Stimulated activated naive B cell treated with anti-CD40 and anti-IgM and Interleukin-4, amounts not matched to agents 10 μg/mL and 1 μg/mL and 100 μg/mL, for 72 hours (primary cell): Measurements from ENCODE around the gene SMIM14.
"Not testable (repeated sequence)": the region's sequence is repeated elsewhere in the genome, so short reads cannot be mapped to it uniquely, and the experiment has no call there.

Experiments
- ATAC-seq, 2 donors: fragments of 150-1000 bp; cut with Tn5 transposase; replicated peaks; 2 replicates each; pipeline ENCODE4 v1.10.0; 2021; ENCODE audit warnings: moderate library complexity in 1 of 2
- DNase-seq: peaks from one replicate; pipeline ENCODE4 v3.0.0; 2021
- H3K27ac Mint-ChIP-seq: one replicate; pipeline ENCODE4 v1.8.0; 2022; ENCODE audit warnings: mild to moderate bottlenecking, mixed read lengths
- H3K27me3 Mint-ChIP-seq, 2 donors: one replicate each; pipeline ENCODE4 v1.8.0; 2022; ENCODE audit warnings: mixed read lengths in 2 of 2
- H3K36me3 Mint-ChIP-seq, 2 donors: one replicate each; pipeline ENCODE4 v1.8.0; 2022; ENCODE audit warnings: mixed read lengths in 2 of 2, mild to moderate bottlenecking in 1 of 2
- H3K4me1 Mint-ChIP-seq, 2 donors: one replicate each; pipeline ENCODE4 v1.8.0; 2022; ENCODE audit warnings: mixed read lengths in 2 of 2, mild to moderate bottlenecking in 1 of 2
- H3K4me3 Mint-ChIP-seq, 2 donors: one replicate each; pipeline ENCODE4 v1.8.0; 2022; ENCODE audit warnings: mild to moderate bottlenecking in 2 of 2, mixed read lengths in 2 of 2, moderate library complexity in 1 of 2
- H3K9me3 Mint-ChIP-seq, 2 donors: one replicate each; pipeline ENCODE4 v1.8.0; 2022; ENCODE audit warnings: mixed read lengths in 2 of 2, mild to moderate bottlenecking in 1 of 2

The SMIM14 gene

DNA sequence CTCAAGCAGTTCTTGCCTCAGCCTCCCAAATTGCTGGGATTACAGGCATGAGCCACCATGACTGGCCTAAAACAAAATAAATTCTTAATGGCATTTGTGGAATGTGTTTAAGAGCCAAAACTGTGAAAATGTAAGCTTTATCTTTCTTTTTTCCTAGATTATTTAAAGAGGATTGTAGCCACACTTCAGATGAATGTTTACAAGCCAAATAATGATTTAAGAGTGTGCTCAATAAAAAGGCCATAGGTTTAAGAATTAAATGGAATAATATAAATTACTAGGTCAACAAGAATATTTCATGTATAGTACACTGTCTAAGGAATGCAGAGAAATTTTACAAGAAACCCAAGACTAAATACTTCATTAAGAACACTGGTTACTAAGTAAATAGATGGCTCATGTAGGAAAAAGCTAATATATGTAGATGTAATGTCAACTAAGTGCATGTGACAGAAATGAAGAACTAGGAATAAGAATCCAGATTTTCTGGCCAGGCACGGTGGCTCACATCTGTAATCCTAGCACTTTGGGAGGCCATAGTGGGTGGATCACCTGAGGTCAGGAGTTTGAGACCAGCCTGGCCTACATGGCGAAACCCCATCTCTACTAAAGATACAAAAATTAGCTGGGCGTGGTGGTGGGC lies 90.1 kb downstream of the SMIM14 start:
- DNase-seq (no peak), ATAC-seq (no peak)
- Mint-ChIP-seq H3K27me3 (no peaks in the 10 kb centered on the region), H3K4me1 (peaks cover 0 to 2% of the 10 kb centered on the region in 2 donors), H3K27ac (no peak overlapping the region), H3K9me3 (no peaks in the 10 kb centered on the region), H3K4me3 (no peak overlapping the region), H3K36me3 (peaks cover 0 to 1% of the 10 kb centered on the region in 2 donors)

DNA sequence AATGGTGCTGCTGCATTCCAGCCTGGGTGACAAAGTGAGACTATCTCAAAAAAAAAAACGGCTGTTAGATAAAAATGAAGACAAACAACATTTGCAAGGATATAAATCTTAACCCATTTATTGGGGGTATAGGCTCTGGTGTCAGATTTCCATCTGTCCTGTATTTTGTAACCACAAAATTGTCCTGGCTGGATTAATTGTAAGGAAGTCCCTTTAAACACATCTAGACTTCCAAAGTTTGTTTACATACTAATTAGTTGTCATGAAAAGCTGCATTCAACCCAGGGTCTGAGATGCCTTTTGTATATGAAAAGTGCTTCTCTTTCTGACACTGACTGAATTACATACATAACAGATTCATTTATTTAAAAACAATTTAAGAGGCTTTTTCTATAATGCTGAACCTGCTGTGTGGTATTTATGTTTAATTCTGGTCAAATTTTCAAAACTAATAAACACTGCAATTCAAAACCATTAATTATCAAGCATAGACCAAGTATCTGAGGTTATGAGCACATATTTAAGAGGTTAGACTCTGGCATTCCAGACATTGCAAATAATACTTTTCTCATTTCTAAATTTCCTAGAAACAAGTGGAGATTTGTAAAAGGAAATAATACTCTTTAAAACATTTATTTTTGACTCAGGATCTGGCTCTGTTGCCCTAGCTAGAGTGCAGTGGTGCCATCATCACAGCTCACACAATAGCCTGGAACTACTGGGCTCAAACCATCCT lies 93.9 kb downstream of the SMIM14 start:
- no peak for DNase-seq
- Mint-ChIP-seq H3K27me3 (no peaks in the 10 kb centered on the region), H3K4me1 (peaks cover 0 to 2% of the 10 kb centered on the region in 2 donors), H3K36me3 (peaks cover 0 to 1% of the 10 kb centered on the region in 2 donors), H3K9me3 (no peaks in the 10 kb centered on the region), H3K4me3 (no peak overlapping the region), H3K27ac (no peak overlapping the region)
- no peak for ATAC-seq

DNA sequence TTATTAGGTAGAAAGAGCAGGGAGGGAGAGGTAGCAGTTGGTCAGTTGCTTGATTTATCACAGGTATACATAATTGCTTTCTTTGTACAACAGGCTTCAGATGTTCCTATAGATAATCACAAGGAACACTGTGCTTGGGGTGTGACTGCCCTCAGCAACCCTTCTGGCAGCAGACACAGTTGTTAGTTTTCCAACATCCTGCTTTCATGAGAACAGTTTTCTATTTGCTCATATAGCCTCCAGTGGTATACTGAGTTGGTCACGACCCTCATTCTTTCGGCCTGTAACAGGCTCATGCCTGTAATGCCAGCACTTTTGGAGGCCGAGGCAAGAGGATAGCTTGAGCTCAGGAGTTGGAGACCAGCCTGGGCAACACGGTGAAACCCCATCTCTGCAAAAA lies 94.6 kb downstream of the SMIM14 start:
- H3K4me3 Mint-ChIP-seq, DNase-seq, H3K36me3 Mint-ChIP-seq, ATAC-seq, H3K27ac Mint-ChIP-seq, H3K4me1 Mint-ChIP-seq, H3K27me3 Mint-ChIP-seq, H3K9me3 Mint-ChIP-seq: not testable (repeated sequence)

DNA sequence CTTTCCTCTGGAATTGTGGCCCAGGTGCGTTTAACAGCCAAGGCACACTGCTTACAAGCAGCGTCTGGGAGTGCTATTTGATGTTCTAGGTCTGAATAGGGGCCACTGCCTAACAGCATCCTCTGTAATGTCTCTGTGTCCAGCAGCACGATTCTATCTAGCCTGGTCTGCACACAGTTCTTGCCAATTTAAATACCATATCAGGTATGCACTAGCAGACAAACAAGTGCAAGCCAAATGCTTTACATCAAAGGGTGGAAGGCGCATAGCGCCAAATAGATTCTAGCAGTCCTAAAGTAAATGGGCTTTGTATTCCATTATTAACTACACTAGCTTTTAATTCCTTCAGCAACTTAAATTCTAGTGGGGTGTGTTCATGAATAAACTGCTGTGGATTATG lies 95.6 kb downstream of the SMIM14 start:
- H3K36me3 Mint-ChIP-seq, result peaks cover 1 to 4% of the 10 kb centered on the region in 2 donors
- peaks cover 0 to 2% of the 10 kb centered on the region in 2 donors for H3K4me1 Mint-ChIP-seq
- ATAC-seq (no peak), DNase-seq (no peak)
- H3K27ac Mint-ChIP-seq, result no peak overlapping the region
- H3K27me3 Mint-ChIP-seq, result no peaks in the 10 kb centered on the region
- no peak overlapping the region for H3K4me3 Mint-ChIP-seq
- H3K9me3 Mint-ChIP-seq, result no peaks in the 10 kb centered on the region

DNA sequence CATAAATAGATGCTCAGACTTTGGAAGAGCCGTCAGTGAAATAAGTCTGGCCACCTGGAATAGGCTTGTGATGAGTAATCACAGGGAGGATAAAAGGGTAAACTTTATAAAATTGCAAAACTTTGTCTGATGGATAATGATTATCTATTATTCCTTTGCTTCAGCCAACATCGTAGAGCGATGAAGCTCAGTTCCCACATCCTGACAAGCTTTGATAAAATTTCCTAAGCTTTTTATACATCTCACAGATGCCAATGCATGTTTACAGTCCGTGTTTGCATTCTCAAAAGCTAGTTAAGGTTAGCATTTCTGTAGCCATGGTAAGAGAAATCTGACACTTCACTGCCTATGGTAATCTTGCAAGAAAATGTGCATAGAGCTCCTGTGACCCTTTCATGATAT lies 96.1 kb downstream of the SMIM14 start:
- peaks cover 0 to 2% of the 10 kb centered on the region in 2 donors for H3K4me1 Mint-ChIP-seq
- H3K36me3 Mint-ChIP-seq, result peaks cover 1 to 4% of the 10 kb centered on the region in 2 donors
- H3K27ac Mint-ChIP-seq, result no peak overlapping the region
- no peaks in the 10 kb centered on the region for H3K9me3 Mint-ChIP-seq
- H3K27me3 Mint-ChIP-seq, result no peaks in the 10 kb centered on the region
- ATAC-seq (no peak), DNase-seq (no peak)
- H3K4me3 Mint-ChIP-seq, result no peak overlapping the region

DNA sequence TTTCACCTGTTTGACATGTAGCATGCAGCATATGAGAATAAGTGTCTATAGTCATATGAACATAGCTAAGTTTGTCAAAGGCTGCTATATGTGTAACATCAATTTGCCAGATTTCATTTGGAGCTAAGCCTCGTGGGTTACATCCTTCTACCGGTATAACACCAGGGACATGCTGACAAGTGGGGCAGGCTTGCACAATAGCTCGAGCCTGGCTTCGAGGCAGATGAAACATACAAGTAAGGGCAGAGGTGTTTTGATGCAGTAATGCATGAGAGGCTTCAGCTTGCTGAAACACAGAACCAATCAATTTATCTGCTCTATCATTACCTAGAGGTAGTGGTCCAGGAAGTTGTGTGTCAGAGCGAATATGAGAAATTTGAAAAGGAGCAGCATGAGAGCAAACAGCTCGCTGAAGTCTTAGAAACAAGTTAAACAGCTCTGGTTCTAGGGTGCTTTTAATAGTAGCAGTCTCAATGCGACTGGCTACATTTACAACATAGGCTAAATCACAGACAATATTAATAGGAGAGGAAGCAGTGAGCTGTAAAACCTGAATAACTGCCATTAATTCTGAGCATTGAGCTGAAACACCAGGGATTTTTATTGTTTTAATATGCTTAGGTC lies 96.6 kb downstream of the SMIM14 start:
- no peaks in the 10 kb centered on the region for H3K9me3 Mint-ChIP-seq
- no peaks in the 10 kb centered on the region for H3K4me1 Mint-ChIP-seq
- ATAC-seq (no peak), DNase-seq (no peak)
- H3K36me3 Mint-ChIP-seq, result peaks cover 1 to 4% of the 10 kb centered on the region in 2 donors
- no peaks in the 10 kb centered on the region for H3K27me3 Mint-ChIP-seq
- peak overlapping the region; percentile 25 for H3K27ac Mint-ChIP-seq
- no peak overlapping the region for H3K4me3 Mint-ChIP-seq

DNA sequence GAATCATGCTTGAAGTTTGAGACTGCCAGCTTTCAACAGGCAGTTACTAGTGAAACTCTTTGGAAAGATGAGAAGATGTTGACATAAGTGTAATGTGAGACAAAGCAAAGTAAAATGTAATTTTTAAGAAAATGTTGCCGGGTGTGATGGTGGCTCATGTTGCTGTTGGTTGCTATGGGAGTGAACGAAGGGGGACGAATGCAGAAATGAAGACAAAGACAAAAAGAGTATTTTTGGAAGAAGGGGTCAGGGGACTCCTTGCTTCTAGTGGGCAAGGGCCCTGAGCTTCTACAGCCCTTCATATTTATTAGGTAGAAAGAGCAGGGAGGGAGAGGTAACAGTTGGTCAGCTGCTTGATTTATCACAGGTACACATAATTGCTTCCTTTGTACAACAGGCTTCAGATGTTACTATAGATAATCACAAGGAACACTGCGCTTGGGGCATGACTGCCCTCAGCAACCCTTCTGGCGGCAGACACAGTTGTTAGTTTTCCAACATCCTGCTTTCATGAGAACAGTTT lies 99.5 kb downstream of the SMIM14 start:
- Mint-ChIP-seq H3K9me3 (peaks cover 0 to 4% of the 10 kb centered on the region in 2 donors), H3K4me3 (no peak overlapping the region), H3K27ac (no peak overlapping the region), H3K4me1 (peaks cover 0 to 1% of the 10 kb centered on the region in 2 donors), H3K36me3 (peaks cover 13 to 27% of the 10 kb centered on the region in 2 donors), H3K27me3 (no peaks in the 10 kb centered on the region)
- ATAC-seq, result no peak
- no peak for DNase-seq

DNA sequence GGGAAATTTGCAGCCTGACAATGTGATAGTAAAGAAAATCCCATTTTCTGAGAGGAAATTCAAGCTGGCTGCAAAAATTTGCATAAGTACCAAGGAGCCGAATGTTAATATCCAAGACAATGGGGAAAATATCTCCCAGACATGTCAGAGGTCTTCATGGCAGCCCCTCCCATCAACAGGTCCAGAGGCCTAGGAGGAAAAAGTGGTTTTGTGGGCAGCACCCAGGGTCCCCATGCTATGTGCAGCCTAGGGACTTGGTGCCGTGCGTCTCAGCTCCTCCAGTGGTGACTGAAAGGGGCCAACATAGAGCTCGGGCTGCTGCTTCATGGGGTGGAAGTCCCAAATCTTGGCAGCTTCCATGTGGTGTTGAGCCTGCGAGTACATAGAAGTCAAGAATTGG lies 105.1 kb downstream of the SMIM14 start:
- Mint-ChIP-seq H3K36me3 (peaks cover 49 to 62% of the 10 kb centered on the region in 2 donors), H3K4me1 (peaks cover 2 to 3% of the 10 kb centered on the region in 2 donors), H3K27ac (no peak overlapping the region), H3K9me3 (peaks cover 19 to 21% of the 10 kb centered on the region in 2 donors), H3K27me3 (no peaks in the 10 kb centered on the region), H3K4me3 (no peak overlapping the region)
- DNase-seq (no peak), ATAC-seq (no peak)

DNA sequence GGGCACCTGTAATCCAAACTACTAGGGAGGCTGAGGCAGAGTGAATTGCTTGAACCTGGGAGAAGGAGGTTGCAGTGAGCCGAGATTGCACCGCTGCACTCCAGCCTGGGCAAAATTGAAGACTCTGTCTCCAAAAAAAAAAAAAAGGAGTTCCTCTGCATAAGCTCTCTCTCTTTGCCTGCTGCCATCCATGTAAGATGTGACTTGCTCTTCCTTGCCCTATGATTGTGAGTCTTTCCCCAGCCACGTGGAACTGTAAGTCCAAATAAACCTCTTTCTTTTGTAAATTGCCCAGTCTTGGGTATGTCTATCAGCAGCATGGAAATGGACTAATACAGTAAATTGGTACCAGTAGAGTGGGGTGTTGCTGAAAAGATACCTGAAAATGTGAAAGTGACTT lies 106.4 kb downstream of the SMIM14 start:
- Mint-ChIP-seq H3K36me3 (peaks cover 49 to 62% of the 10 kb centered on the region in 2 donors), H3K9me3 (peaks cover 19 to 21% of the 10 kb centered on the region in 2 donors)
- not testable (repeated sequence) for DNase-seq, H3K4me1 Mint-ChIP-seq, H3K27ac Mint-ChIP-seq, H3K27me3 Mint-ChIP-seq, ATAC-seq, H3K4me3 Mint-ChIP-seq

DNA sequence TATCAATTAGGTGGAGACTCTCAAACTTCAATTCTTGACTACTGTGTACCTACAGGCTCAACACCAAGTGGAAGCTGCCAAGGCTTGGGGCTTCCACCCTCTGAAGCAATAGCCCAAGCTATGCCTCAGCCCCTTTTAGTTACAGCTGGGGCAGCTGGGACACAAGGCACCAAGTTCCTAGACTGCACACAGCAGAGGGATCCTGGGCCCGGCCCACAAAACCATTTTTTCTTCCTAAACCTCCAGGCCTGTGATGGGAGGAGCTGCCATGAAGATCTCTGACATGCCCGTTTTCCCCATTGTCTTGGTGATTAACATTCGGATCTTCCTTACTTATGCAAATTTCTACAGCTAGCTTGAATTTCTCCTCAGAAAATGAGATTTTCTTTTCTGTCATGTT lies 108.0 kb downstream of the SMIM14 start:
- peaks cover 48 to 51% of the 10 kb centered on the region in 2 donors for H3K36me3 Mint-ChIP-seq
- DNase-seq (no peak), ATAC-seq (no peak)
- peaks cover 5 to 19% of the 10 kb centered on the region in 2 donors for H3K4me1 Mint-ChIP-seq
- H3K4me3 Mint-ChIP-seq, result no peak overlapping the region
- no peaks in the 10 kb centered on the region for H3K27me3 Mint-ChIP-seq
- no peak overlapping the region for H3K27ac Mint-ChIP-seq
- peaks cover 19 to 21% of the 10 kb centered on the region in 2 donors for H3K9me3 Mint-ChIP-seq

DNA sequence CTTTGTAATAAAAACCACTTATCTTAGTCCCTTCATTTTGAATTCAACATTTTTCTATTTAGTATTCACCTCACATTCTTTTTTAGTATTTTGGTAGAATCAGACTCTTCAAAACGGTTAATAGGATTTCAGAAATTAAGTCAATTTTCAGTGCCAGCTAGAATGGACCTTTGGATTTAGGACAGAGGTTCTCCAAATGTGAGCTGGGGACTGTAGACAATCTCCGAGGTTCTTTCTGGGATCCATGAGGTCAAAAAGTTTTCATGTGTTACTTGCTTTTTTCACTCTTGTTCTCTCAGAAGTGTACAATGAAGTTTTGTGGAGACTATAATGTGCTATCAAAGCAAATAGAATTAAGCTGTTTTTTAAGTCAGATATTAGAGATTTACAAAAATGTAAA lies 109.1 kb downstream of the SMIM14 start:
- peaks cover 41 to 47% of the 10 kb centered on the region in 2 donors for H3K36me3 Mint-ChIP-seq
- H3K4me1 Mint-ChIP-seq, result peaks cover 6 to 23% of the 10 kb centered on the region in 2 donors
- H3K27me3 Mint-ChIP-seq, result no peaks in the 10 kb centered on the region
- no peak overlapping the region for H3K27ac Mint-ChIP-seq
- H3K9me3 Mint-ChIP-seq, result peaks cover 19 to 20% of the 10 kb centered on the region in 2 donors
- H3K4me3 Mint-ChIP-seq, result no peak overlapping the region
- no peak for DNase-seq
- no peak for ATAC-seq

DNA sequence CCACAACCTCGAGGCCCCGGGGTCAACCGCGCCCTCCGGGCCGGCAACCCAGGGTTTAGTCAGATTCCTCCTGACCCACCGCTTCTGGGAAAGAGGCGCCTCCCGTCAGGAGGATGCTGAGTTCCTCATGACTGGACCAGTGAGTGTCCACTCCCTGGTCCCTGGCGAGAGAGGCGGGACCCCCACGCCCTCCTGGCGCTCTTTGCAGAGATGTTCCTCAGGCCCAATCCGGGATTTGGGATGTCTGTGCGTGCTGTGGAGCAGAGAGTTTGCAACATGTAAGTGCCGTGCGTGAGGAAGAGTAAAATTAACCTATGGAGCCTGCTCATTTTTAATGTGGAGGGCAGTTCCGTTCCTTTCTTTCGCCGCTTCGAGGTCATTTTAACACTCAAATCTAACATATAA lies 110.6 kb downstream of the SMIM14 start:
- Mint-ChIP-seq H3K27ac (peak overlapping the region; percentile 97), H3K27me3 (no peaks in the 10 kb centered on the region), H3K4me1 (peaks cover 4 to 23% of the 10 kb centered on the region in 2 donors), H3K36me3 (peaks cover 30 to 36% of the 10 kb centered on the region in 2 donors), H3K4me3 (peak overlapping the region; percentile 100), H3K9me3 (peaks cover 17 to 19% of the 10 kb centered on the region in 2 donors)
- ATAC-seq (no peak), DNase-seq (no peak)

DNA sequence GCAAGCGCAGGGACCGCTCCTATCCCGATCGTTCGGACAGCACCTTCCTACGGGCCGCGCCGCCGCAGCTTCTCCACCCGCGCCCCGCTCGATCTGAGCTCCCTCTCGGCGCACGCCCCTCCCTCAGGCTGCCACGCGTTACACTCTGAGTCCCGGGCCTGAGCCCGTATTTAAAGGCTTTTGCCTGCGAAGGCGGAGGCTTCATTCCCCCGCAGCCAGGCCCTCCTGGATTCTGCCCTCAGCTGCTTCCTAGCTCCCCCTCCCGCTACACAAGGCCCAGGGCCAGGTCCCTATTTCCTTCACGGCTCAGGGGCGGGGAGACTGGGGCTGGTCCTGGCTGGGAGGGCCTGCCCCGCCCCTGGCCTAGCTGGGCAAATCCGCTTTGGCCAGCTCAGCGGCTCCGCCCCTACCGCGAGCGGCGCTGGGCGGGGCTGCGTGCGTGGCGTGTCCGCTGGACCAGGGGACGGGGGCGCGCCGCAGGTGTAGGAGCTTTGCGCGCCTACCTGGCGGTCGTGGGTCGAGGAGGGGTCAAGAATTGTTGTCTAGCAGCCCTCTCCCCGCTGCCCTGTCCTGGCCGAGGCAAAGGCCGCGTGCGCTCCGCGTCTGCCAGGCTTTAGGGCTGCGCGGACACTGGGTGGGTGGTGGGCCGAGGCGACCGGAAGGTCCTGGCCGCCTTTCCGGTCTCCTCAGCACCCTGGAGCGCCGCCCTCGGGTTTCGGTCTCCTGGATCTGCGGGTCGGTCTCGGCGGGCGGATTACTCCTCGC lies 111.2 kb downstream of the SMIM14 start, which contains the start of gene UGDH:
Gene UGDH, minus strand, starts transcription at position 144 of the 765 bp plus-strand sequence. CDS start 5,927 bp downstream, outside the sequence.
- Mint-ChIP-seq H3K27ac (peak within 1 kb of the TSS; percentile 97), H3K4me1 (peaks cover 4 to 23% of the 10 kb centered on the region in 2 donors), H3K36me3 (peaks cover 25 to 30% of the 10 kb centered on the region in 2 donors), H3K4me3 (peak within 1 kb of the TSS; percentile 100), H3K27me3 (no peaks in the 10 kb centered on the region), H3K9me3 (peaks cover 13 to 17% of the 10 kb centered on the region in 2 donors)
- ATAC-seq (peak; percentile 98 to 99), DNase-seq (peak; percentile 92)
